ENCODE results near the gene IFIT1.
"Not testable (repeated sequence)": the region's sequence is repeated elsewhere in the genome, so short reads cannot be mapped to it uniquely, and the experiment has no call there.

GRCh38 chr10:89411135-89411534 lies 18.7 kb downstream of the IFIT1 start:
- not testable (repeated sequence) for TF ChIP-seq CTCF (IDR thresholded peaks at IDR 0.05); EZH2 (IDR thresholded peaks at IDR 0.05; ENCODE audit: borderline replicate concordance, insufficient read depth, low read depth, low read length, poor library complexity, severe bottlenecking)

Measured in B cell (primary cell).